ENCODE data around the gene ATAD1. TPM values are rescaled to one million over a fixed set of nuclear protein-coding genes. Genes with fewer than 3 reads are reported as not detected.

Gene ATAD1
- total RNA-seq, 1 donor from 2014 or later: 48.0 TPM

- Histone ChIP-seq H3K27me3 (ENCODE audit: control insufficient read depth, insufficient read depth, low read length) (no peaks in the 10 kb centered on the region), H3K4me3 (ENCODE audit: low read depth, low read length) (peak within 1 kb of the TSS; percentile 76), H3K36me3 (ENCODE audit: control insufficient read depth, insufficient read depth, low read length) (no peaks in the 10 kb centered on the region)
- no peak for DNase-seq (ENCODE audit: low read depth)
- no peak for TF ChIP-seq CTCF (IDR thresholded peaks at IDR 0.05; ENCODE audit: insufficient read depth, low read length, poor library complexity, severe bottlenecking)
Observed at GRCh38 chr10:87863053-87863943, 45.3 kb upstream of the ATAD1 start, which contains the start of the genes KLLN and PTEN. Gene KLLN, minus strand, starts transcription at chr10:87863533. Its CDS starts 1,046 bp downstream, at chr10:87862487. Gene PTEN, plus strand, starts transcription at chr10:87863625. Its CDS starts 845 bp downstream, at chr10:87864470.

GRCh38 chr10:87862679-87863052 is 44.6 kb upstream of the ATAD1 start:
- no peaks in the 10 kb centered on the region for H3K36me3 ChIP-seq (ENCODE audit: control insufficient read depth, insufficient read depth, low read length)
- no peak for DNase-seq (ENCODE audit: low read depth)
- TF ChIP-seq CTCF (IDR thresholded peaks at IDR 0.05; ENCODE audit: insufficient read depth, low read length, poor library complexity, severe bottlenecking): no peak
- H3K4me3 ChIP-seq (ENCODE audit: low read depth, low read length): peak overlapping the region; percentile 76
- no peaks in the 10 kb centered on the region for H3K27me3 ChIP-seq (ENCODE audit: control insufficient read depth, insufficient read depth, low read length)

GRCh38 chr10:87861953-87862678 is 44.1 kb upstream of the ATAD1 start:
- Histone ChIP-seq H3K4me3 (ENCODE audit: low read depth, low read length) (peak overlapping the region; percentile 76), H3K27me3 (ENCODE audit: control insufficient read depth, insufficient read depth, low read length) (no peaks in the 10 kb centered on the region), H3K36me3 (ENCODE audit: control insufficient read depth, insufficient read depth, low read length) (no peaks in the 10 kb centered on the region)
- no peak for TF ChIP-seq CTCF (IDR thresholded peaks at IDR 0.05; ENCODE audit: insufficient read depth, low read length, poor library complexity, severe bottlenecking)
- DNase-seq (ENCODE audit: low read depth): peak; percentile 72

- no peak for DNase-seq (ENCODE audit: low read depth)
- Histone ChIP-seq H3K36me3 (ENCODE audit: control insufficient read depth, insufficient read depth, low read length) (no peaks in the 10 kb centered on the region), H3K27me3 (ENCODE audit: control insufficient read depth, insufficient read depth, low read length) (no peaks in the 10 kb centered on the region), H3K4me3 (ENCODE audit: low read depth, low read length) (peak overlapping the region; percentile 76)
- TF ChIP-seq CTCF (IDR thresholded peaks at IDR 0.05; ENCODE audit: insufficient read depth, low read length, poor library complexity, severe bottlenecking): peak; percentile 27
Observed at GRCh38 chr10:87861566-87861952, 43.5 kb upstream of the ATAD1 start.

- Histone ChIP-seq H3K4me3 (ENCODE audit: low read depth, low read length) (no peak overlapping the region), H3K27me3 (ENCODE audit: control insufficient read depth, insufficient read depth, low read length) (no peaks in the 10 kb centered on the region), H3K36me3 (ENCODE audit: control insufficient read depth, insufficient read depth, low read length) (no peaks in the 10 kb centered on the region)
- DNase-seq (ENCODE audit: low read depth): no peak
- TF ChIP-seq CTCF (IDR thresholded peaks at IDR 0.05; ENCODE audit: insufficient read depth, low read length, poor library complexity, severe bottlenecking): no peak
Observed at GRCh38 chr10:87860816-87861403, 42.9 kb upstream of the ATAD1 start.

Data from kidney epithelial cell (primary cell).